OCI-LY1 (cell line): Measurements from ENCODE around the gene PTGER4.

Source experiments
- EZH2 ChIP-seq: fragments of 200-600 bp; sonication (generic), shearing (Covaris generic); IDR thresholded peaks from 2 replicates; pipeline ENCODE4 v1.8.0; 2017; ENCODE audit warnings: borderline replicate concordance, mixed run types, mild to moderate bottlenecking, antibody characterized with exemption, low read length, moderate library complexity, mixed read lengths
- TF ChIP-seq, protein P1 (sequence below): fragments of 200-600 bp; sonication (generic), shearing (Covaris generic); IDR thresholded peaks from 2 replicates; pipeline ENCODE4 v1.5.1; 2017; ENCODE audit warnings: mild to moderate bottlenecking, antibody characterized with exemption, low read length, moderate library complexity, mixed read lengths

DNA sequence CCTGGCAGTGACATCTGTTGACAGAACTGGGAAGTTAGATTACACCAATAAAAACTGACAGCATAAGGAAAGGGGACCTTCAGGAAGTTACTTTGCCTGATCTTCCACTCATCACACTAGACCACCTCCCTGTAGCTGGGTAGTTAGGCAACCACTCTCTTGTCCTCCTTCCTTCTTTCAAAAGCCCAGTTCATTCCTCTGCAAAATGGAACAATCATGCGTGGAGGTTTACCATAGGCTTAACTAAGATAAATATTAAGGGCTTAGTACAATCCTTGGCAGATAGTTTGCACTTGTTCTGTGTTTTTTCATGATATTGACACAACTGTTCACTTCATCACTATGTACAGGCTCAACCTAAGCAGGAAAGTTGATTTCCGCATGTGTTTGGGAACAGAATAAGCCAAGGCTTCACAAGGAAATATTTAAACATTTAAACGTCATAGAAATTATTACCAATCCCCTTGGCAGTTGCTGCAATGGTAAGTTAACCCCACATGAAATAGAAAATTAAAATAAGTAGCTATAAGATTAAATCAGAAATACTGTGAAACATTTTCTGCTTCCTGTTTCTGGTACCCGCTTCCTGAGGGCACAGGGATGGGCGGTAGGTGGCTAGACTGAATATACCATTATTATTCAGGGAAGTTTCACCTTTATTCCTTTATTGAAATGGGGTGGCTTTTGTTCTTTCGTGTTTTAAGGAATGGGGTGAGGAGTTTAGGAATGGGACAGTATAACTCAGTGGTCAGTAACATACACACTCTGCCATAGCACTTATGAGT, 9.9 kb upstream of the PTGER4 start:
- TF ChIP-seq, protein P1, sequence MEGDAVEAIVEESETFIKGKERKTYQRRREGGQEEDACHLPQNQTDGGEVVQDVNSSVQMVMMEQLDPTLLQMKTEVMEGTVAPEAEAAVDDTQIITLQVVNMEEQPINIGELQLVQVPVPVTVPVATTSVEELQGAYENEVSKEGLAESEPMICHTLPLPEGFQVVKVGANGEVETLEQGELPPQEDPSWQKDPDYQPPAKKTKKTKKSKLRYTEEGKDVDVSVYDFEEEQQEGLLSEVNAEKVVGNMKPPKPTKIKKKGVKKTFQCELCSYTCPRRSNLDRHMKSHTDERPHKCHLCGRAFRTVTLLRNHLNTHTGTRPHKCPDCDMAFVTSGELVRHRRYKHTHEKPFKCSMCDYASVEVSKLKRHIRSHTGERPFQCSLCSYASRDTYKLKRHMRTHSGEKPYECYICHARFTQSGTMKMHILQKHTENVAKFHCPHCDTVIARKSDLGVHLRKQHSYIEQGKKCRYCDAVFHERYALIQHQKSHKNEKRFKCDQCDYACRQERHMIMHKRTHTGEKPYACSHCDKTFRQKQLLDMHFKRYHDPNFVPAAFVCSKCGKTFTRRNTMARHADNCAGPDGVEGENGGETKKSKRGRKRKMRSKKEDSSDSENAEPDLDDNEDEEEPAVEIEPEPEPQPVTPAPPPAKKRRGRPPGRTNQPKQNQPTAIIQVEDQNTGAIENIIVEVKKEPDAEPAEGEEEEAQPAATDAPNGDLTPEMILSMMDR: no peak
- TF ChIP-seq EZH2: no peak
